HG03342 (cell line): Measurements from ENCODE around the gene TEX54.
"Not testable (repeated sequence)": the region's sequence is repeated elsewhere in the genome, so short reads cannot be mapped to it uniquely, and the experiment has no call there.

Experiments used
- ATAC-seq: cut with Tn5 transposase; IDR thresholded peaks from one replicate; pipeline ENCODE4 v1.9.1; 2021; ENCODE audit warnings: mild to moderate bottlenecking, moderate library complexity; ENCODE audit not compliant: unreplicated experiment

Gene TEX54

GRCh38 chr11:62832336-62833234 lies at the start of gene TEX54:
Gene TEX54 (minus strand): TSS chr11:62832841.
- peak; percentile 16 for ATAC-seq

- ATAC-seq: no peak
These were observed 49.7 kb upstream of the TEX54 start for GRCh38 chr11:62882431-62882749.

GRCh38 chr11:62881579-62882430 lies 49.2 kb upstream of the TEX54 start:
- peak; percentile 45 for ATAC-seq

- ATAC-seq: peak; percentile 71
These were observed 48.4 kb upstream of the TEX54 start, which contains the start of gene SLC3A2 for GRCh38 chr11:62880803-62881578. Gene SLC3A2 (plus strand): TSS chr11:62880896. CDS start chr11:62881024, 128 bp downstream.

DNA sequence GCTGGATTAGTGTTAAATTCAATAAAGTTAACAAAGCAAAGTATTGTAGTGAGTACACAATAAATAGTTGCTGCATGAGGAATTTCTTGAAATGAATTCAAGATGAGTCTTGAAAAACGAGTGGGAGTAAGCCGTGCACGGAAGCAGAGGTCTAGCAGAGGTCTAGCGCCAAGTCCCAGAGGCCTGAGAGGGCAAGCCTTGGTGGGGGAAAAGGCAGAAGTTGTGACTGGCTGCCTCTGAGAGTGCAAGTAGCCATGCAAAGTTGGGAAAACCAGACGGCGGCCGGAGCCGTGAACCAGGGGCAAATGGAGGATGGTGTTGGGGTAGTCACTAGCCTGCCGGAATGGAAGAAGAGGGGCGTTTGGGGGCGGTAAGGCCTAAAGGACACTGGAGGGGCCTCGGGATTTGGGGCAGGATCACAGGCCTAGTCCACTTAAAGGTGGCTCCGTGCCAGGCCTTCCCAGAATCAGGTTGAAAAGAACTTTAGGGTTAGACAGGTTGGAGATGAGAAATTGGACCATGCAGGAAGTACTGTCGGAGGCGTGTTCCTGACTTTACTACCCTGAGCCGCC lies 47.7 kb upstream of the TEX54 start:
- ATAC-seq: peak; percentile 13

DNA sequence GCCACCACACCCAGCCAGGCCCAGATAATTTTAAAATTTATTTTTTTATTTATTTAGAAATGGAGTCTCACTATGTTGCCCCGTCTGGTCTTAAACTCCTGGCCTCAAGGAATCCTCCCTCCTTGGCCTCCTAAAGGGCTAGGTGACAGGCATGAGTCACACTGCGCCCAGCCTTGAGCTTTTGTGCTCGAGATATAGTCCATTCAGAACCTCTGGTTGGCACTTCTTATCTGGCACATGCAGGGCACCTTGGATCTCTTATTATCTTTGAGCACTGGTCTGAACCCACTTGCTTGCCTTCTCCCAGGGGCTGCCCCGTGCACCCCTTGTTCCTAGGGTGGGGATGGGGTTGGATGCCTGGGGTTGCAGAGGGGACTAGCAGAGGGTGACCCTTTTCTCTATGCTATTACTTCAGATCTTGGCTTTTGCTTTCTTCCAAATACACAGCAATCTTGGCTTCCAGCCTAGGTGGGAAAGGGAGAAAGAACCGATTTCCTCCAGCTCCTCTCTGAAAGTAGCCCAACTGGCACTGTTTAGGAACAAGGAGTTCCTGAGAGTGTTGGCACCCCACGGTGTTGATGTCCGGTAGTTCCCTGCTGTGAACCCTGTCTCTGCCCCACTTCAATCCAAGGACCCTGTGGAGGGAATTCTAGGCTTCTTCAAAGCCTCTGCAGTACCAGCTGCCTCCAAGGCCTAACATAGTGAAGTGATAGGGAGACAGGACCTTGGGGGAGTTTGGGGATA lies 46.8 kb upstream of the TEX54 start:
- no peak for ATAC-seq

- ATAC-seq: no peak
These were observed 44.1 kb upstream of the TEX54 start for GRCh38 chr11:62876712-62877111.

DNA sequence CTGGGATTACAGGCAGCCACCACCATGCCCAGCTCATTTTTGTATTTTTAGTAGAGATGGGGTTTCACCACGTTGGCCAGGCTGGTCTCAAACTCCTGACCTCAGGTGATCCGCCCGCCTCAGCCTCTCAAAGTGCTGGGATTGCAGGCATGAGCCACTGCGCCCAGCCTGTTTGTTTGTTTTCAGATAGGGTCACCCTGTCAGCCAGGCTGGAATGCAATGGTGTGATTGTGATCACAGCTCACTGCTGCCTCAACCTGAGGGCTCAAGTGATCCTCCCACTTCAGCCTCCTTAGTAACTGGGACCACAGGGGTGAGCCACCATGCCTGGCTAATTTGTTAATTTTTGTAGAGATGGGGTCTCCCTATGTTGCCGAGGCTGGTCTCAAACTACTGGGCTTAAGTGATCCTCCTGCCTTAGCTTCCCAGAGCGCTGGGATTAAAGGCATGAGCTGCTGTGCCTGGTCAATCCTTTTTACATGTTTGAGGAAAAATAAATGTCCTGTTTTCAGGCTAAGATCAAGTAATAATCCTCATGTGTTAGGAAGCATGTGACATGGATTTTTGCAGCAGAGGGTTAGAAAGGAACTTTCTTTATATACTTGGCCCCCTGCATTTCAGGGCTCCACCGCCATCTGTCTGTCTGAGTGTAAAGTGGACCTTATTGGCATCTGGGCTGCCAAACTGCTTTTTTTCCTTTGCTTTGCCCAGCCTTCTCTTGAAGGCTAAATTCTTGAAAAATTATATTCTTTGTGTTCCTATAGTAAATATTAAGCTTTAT lies 43.2 kb upstream of the TEX54 start:
- ATAC-seq: no peak

- no peak for ATAC-seq
These were observed 42.2 kb upstream of the TEX54 start for GRCh38 chr11:62874851-62875250.

- no peak for ATAC-seq
These were observed 33.0 kb upstream of the TEX54 start for GRCh38 chr11:62865635-62866034.

- ATAC-seq: no peak
These were observed 31.2 kb upstream of the TEX54 start for GRCh38 chr11:62863687-62864335.

DNA sequence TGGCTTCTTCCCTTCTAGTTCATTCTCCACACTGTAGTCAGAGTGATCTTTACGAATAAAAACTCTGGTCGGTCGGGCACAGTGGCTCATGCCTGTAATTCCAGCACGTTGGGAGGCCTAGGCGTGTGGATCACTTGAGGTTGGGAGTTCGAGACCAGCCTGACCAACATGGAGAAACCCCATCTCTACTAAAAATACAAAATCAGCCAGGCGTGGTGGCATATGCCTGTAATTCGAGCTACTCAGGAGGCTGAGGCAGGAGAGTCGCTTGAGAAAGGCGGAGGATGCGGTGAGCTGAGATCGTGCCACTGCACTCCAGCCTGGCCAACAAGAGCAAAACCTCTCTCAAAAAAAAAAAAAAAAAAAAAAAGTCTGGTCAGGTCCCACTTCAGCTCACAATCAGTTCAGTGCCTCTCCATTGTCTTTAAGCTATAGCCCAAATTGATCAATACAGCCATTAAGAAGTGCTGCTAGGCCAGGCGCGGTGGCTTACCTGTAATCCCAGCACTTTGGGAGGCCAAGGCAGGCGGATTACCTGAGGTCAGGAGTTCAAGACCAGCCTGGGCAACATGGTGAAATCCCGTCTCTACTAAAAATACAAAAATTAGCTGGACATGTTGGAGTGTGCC lies 29.0 kb upstream of the TEX54 start:
- ATAC-seq: not testable (repeated sequence)

DNA sequence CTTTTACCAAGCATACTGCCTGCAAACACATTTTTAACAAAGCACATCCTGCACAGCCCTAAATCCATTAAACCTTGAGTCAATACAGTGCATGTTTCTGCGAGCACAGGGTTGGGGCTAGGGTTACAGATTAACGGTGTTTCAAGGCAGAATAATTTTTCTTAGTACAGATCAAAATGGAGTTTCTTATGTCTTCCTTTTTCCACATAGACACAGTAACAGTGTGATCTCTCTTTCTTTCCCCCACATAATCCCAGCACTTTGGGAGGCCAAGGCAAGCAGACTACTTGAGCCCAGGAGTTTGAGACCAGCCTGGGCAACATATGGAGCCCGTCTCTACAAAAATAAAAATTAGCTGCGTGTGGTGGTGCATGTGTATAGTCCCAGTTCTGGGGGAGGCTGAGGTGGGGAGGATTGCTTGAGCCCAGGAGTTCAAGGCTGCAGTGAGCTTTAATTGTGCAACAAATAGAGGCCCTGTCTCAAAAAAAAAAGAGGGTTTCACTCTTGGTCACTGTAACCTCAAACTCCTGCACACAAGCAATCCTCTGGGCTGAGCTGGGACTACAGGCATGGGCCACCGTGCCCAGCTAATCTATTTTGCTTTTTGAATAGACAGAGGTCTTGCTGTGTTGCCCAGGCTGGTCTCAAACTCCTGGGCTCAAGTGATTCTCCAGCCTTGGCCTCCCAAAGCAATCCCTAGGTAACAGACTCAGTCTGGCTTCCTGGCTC lies 28.4 kb upstream of the TEX54 start:
- no peak for ATAC-seq

DNA sequence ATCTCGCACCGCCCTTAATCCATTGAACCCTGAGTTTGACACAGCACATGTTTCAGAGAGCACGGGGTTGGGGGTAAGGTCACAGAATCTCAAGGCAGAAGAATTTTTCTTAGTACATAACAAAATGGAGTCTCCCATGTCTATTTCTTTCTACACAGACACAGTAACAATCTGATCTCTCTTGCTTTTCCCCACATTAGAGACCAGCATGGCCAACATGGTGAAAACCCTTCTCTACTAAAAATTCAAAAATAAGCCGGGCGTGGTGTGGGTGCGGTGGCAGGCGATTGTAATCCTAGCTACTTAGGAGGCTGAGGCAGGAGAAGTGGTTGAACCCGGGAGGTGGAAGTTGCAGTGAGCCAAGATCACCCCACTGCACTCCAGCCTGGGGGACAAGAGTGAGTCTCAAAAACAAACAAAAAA lies 26.7 kb upstream of the TEX54 start:
- ATAC-seq: not testable (repeated sequence)

- ATAC-seq: no peak
These were observed 25.6 kb upstream of the TEX54 start for GRCh38 chr11:62858201-62858600.

- no peak for ATAC-seq
These were observed 24.9 kb upstream of the TEX54 start for GRCh38 chr11:62857541-62857982.

- ATAC-seq: no peak
These were observed 23.8 kb upstream of the TEX54 start for GRCh38 chr11:62856333-62856895.
